ENCODE data around the gene PER1. TPM values are rescaled to one million over a fixed set of nuclear protein-coding genes. Genes with fewer than 3 reads are reported as not detected.

The PER1 gene
- total and polyA plus RNA-seq, 2 of the 13 experiments (the other 11 are each of a cell fraction or from before 2014, with no cell fraction given): 2.6 to 3.6 TPM

DNA sequence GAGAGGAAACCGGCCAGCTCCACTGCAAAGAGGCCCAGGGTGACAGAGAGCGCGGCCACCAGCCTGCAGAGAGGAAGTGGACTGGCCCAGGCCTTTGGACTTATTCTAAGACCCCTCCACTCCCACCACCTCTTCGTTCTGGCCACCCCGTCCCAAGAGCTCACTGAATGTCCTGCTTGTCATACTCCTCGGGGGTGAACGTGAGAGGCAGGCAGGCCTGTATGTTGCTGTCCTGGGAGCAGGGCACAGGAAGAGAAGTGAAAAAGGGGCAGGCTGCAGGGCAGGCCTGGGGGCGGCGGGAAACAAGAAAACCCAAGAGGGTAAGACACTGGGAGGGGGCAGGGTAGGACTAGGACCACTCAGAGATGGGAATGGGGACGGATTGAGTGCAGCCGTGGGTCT lies 23.6 kb upstream of the PER1 start (continued):
- TF ChIP-seq, protein P1, sequence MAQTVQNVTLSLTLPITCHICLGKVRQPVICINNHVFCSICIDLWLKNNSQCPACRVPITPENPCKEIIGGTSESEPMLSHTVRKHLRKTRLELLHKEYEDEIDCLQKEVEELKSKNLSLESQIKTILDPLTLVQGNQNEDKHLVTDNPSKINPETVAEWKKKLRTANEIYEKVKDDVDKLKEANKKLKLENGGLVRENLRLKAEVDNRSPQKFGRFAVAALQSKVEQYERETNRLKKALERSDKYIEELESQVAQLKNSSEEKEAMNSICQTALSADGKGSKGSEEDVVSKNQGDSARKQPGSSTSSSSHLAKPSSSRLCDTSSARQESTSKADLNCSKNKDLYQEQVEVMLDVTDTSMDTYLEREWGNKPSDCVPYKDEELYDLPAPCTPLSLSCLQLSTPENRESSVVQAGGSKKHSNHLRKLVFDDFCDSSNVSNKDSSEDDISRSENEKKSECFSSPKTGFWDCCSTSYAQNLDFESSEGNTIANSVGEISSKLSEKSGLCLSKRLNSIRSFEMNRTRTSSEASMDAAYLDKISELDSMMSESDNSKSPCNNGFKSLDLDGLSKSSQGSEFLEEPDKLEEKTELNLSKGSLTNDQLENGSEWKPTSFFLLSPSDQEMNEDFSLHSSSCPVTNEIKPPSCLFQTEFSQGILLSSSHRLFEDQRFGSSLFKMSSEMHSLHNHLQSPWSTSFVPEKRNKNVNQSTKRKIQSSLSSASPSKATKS (CRISPR knock-in tag; IDR thresholded peaks at IDR 0.05): 0 out of 2 replicates have a peak, but pooled peaks have one; percentile 46
- TF ChIP-seq ZSCAN30 (CRISPR knock-in tag; IDR thresholded peaks at IDR 0.05): 0 out of 2 replicates have a peak, but pooled peaks have one; percentile 40
- TF ChIP-seq REXO4 (CRISPR knock-in tag; IDR thresholded peaks at IDR 0.05; ENCODE audit: borderline replicate concordance): no peak
- no peak for TF ChIP-seq BRD4 (CRISPR knock-in tag; IDR thresholded peaks at IDR 0.05)
- no peak for TF ChIP-seq NCOR1 (IDR thresholded peaks at IDR 0.05; ENCODE audit: borderline replicate concordance, low read length)
- no peak for TF ChIP-seq ZNF776 (CRISPR knock-in tag; IDR thresholded peaks at IDR 0.05)
- TF ChIP-seq HOXA7 (CRISPR knock-in tag; IDR thresholded peaks at IDR 0.05): no peak
- TF ChIP-seq, protein P2, sequence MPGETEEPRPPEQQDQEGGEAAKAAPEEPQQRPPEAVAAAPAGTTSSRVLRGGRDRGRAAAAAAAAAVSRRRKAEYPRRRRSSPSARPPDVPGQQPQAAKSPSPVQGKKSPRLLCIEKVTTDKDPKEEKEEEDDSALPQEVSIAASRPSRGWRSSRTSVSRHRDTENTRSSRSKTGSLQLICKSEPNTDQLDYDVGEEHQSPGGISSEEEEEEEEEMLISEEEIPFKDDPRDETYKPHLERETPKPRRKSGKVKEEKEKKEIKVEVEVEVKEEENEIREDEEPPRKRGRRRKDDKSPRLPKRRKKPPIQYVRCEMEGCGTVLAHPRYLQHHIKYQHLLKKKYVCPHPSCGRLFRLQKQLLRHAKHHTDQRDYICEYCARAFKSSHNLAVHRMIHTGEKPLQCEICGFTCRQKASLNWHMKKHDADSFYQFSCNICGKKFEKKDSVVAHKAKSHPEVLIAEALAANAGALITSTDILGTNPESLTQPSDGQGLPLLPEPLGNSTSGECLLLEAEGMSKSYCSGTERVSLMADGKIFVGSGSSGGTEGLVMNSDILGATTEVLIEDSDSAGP (CRISPR knock-in tag; IDR thresholded peaks at IDR 0.05; ENCODE audit: borderline replicate concordance): 0 out of 2 replicates have a peak, but pooled peaks have one; percentile 44
- TF ChIP-seq ARNT2 (CRISPR knock-in tag; IDR thresholded peaks at IDR 0.05; ENCODE audit: low read depth): 0 out of 2 replicates have a peak, but pooled peaks have one; percentile 6
- TF ChIP-seq, protein P3, sequence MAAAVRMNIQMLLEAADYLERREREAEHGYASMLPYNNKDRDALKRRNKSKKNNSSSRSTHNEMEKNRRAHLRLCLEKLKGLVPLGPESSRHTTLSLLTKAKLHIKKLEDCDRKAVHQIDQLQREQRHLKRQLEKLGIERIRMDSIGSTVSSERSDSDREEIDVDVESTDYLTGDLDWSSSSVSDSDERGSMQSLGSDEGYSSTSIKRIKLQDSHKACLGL (CRISPR knock-in tag; IDR thresholded peaks at IDR 0.05): no peak
- TF ChIP-seq, protein P4, sequence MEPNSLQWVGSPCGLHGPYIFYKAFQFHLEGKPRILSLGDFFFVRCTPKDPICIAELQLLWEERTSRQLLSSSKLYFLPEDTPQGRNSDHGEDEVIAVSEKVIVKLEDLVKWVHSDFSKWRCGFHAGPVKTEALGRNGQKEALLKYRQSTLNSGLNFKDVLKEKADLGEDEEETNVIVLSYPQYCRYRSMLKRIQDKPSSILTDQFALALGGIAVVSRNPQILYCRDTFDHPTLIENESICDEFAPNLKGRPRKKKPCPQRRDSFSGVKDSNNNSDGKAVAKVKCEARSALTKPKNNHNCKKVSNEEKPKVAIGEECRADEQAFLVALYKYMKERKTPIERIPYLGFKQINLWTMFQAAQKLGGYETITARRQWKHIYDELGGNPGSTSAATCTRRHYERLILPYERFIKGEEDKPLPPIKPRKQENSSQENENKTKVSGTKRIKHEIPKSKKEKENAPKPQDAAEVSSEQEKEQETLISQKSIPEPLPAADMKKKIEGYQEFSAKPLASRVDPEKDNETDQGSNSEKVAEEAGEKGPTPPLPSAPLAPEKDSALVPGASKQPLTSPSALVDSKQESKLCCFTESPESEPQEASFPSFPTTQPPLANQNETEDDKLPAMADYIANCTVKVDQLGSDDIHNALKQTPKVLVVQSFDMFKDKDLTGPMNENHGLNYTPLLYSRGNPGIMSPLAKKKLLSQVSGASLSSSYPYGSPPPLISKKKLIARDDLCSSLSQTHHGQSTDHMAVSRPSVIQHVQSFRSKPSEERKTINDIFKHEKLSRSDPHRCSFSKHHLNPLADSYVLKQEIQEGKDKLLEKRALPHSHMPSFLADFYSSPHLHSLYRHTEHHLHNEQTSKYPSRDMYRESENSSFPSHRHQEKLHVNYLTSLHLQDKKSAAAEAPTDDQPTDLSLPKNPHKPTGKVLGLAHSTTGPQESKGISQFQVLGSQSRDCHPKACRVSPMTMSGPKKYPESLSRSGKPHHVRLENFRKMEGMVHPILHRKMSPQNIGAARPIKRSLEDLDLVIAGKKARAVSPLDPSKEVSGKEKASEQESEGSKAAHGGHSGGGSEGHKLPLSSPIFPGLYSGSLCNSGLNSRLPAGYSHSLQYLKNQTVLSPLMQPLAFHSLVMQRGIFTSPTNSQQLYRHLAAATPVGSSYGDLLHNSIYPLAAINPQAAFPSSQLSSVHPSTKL (CRISPR knock-in tag; IDR thresholded peaks at IDR 0.05): no peak
- TF ChIP-seq, protein P5, sequence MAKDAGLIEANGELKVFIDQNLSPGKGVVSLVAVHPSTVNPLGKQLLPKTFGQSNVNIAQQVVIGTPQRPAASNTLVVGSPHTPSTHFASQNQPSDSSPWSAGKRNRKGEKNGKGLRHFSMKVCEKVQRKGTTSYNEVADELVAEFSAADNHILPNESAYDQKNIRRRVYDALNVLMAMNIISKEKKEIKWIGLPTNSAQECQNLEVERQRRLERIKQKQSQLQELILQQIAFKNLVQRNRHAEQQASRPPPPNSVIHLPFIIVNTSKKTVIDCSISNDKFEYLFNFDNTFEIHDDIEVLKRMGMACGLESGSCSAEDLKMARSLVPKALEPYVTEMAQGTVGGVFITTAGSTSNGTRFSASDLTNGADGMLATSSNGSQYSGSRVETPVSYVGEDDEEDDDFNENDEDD (CRISPR knock-in tag; IDR thresholded peaks at IDR 0.05; ENCODE audit: borderline replicate concordance): no peak
- TF ChIP-seq, protein P6, sequence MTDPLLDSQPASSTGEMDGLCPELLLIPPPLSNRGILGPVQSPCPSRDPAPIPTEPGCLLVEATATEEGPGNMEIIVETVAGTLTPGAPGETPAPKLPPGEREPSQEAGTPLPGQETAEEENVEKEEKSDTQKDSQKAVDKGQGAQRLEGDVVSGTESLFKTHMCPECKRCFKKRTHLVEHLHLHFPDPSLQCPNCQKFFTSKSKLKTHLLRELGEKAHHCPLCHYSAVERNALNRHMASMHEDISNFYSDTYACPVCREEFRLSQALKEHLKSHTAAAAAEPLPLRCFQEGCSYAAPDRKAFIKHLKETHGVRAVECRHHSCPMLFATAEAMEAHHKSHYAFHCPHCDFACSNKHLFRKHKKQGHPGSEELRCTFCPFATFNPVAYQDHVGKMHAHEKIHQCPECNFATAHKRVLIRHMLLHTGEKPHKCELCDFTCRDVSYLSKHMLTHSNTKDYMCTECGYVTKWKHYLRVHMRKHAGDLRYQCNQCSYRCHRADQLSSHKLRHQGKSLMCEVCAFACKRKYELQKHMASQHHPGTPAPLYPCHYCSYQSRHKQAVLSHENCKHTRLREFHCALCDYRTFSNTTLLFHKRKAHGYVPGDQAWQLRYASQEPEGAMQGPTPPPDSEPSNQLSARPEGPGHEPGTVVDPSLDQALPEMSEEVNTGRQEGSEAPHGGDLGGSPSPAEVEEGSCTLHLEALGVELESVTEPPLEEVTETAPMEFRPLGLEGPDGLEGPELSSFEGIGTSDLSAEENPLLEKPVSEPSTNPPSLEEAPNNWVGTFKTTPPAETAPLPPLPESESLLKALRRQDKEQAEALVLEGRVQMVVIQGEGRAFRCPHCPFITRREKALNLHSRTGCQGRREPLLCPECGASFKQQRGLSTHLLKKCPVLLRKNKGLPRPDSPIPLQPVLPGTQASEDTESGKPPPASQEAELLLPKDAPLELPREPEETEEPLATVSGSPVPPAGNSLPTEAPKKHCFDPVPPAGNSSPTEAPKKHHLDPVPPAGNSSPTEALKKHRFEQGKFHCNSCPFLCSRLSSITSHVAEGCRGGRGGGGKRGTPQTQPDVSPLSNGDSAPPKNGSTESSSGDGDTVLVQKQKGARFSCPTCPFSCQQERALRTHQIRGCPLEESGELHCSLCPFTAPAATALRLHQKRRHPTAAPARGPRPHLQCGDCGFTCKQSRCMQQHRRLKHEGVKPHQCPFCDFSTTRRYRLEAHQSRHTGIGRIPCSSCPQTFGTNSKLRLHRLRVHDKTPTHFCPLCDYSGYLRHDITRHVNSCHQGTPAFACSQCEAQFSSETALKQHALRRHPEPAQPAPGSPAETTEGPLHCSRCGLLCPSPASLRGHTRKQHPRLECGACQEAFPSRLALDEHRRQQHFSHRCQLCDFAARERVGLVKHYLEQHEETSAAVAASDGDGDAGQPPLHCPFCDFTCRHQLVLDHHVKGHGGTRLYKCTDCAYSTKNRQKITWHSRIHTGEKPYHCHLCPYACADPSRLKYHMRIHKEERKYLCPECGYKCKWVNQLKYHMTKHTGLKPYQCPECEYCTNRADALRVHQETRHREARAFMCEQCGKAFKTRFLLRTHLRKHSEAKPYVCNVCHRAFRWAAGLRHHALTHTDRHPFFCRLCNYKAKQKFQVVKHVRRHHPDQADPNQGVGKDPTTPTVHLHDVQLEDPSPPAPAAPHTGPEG (CRISPR knock-in tag; IDR thresholded peaks at IDR 0.05): no peak

All from HepG2 (cell line).